SK-N-SH (cell line): ENCODE results near the gene DDX51. TPM values are rescaled to one million over a fixed set of nuclear protein-coding genes. Genes with fewer than 3 reads are reported as not detected.

Source experiments
- CTCF ChIA-PET: fragments of 300-600, 350-600 bp; formaldehyde crosslinking; extraction: SDS; loops from one replicate; lab custom pipeline; 2021; lab: Yijun Ruan, JAX
- POLR2A ChIA-PET: fragments of 350-600 bp; sonication (Branson Sonifier 250); formaldehyde crosslinking; extraction: SDS; loops from one replicate; lab custom pipeline; 2020; ENCODE audit warnings: antibody characterized with exemption, inconsistent platforms; lab: Yijun Ruan, JAX
- DNase-seq: peaks from one replicate; pipeline ENCODE4 v3.0.0; 2012
- H2AFZ ChIP-seq: fragments of 200-600 bp; sonication (generic); 2 replicates; pipeline ENCODE4 v1.8.1; 2016; ENCODE audit warnings: antibody characterized with exemption, mild to moderate bottlenecking, low read depth
- H3F3A ChIP-seq: fragments of 200-600 bp; sonication (generic); replicated peaks from 2 replicates; pipeline ENCODE3; 2016; ENCODE audit warnings: antibody characterized with exemption, mild to moderate bottlenecking; ENCODE audit not compliant: insufficient read depth
- H3K27ac ChIP-seq, 2 experiments: fragments of 200-500 bp in 1 of 2; fragments of 200-600 bp in 1 of 2; sonication (Bioruptor generic) in 1 of 2; sonication (generic), shearing (Covaris generic) in 1 of 2; 2 replicates each; pipeline versions ENCODE4 v1.5.1 to v1.6.1; 2014 to 2016; ENCODE audit warnings: low read depth in 2 of 2, inconsistent platforms in 1 of 2, low read length in 1 of 2, mild to moderate bottlenecking in 1 of 2, mixed read lengths in 1 of 2
- H3K27me3 ChIP-seq: fragments of 200-600 bp; sonication (generic), shearing (Covaris generic); 2 replicates; pipeline ENCODE4 v1.6.1; 2016; ENCODE audit warnings: mixed run types; ENCODE audit not compliant: insufficient read depth
- H3K36me3 ChIP-seq, 2 experiments: fragments of 200-500 bp in 1 of 2; fragments of 200-600 bp in 1 of 2; sonication (Bioruptor generic) in 1 of 2; sonication (generic) in 1 of 2; replicated peaks in 1 of 2; 2 replicates each; pipeline versions ENCODE3 to v1.5.1; 2014 to 2016; ENCODE audit warnings: low read length in 1 of 2, mild to moderate bottlenecking in 1 of 2; ENCODE audit not compliant: insufficient read depth in 2 of 2, control insufficient read depth in 1 of 2
- H3K4me1 ChIP-seq, 2 experiments: fragments of 200-500 bp in 1 of 2; fragments of 200-600 bp in 1 of 2; sonication (Bioruptor generic) in 1 of 2; sonication (generic), shearing (Covaris generic) in 1 of 2; 2 replicates each; pipeline versions ENCODE4 v1.5.1 to v1.6.1; 2014 to 2016; ENCODE audit warnings: low read depth in 1 of 2, low read length in 1 of 2, mixed run types in 1 of 2; ENCODE audit not compliant: insufficient read depth in 2 of 2, control insufficient read depth in 1 of 2
- H3K4me2 ChIP-seq: fragments of 200-600 bp; sonication (generic), shearing (Covaris generic); 2 replicates; pipeline ENCODE4 v1.6.1; 2017; ENCODE audit warnings: mixed run types
- H3K4me3 ChIP-seq, 2 experiments: fragments of 200-500 bp in 1 of 2; fragments of 200-600 bp in 1 of 2; sonication (Bioruptor generic) in 1 of 2; sonication (generic), shearing (Covaris generic) in 1 of 2; 2 replicates each; pipeline versions ENCODE4 v1.5.1 to v1.8.1; 2014 to 2016; ENCODE audit warnings: low read depth in 2 of 2, inconsistent platforms in 1 of 2, low read length in 1 of 2, mild to moderate bottlenecking in 1 of 2, mixed read lengths in 1 of 2, moderate library complexity in 1 of 2
- H3K79me2 ChIP-seq: fragments of 200-600 bp; sonication (generic); 2 replicates; pipeline ENCODE4 v1.8.1; 2017; ENCODE audit warnings: mild to moderate bottlenecking; ENCODE audit not compliant: insufficient read depth
- H3K9ac ChIP-seq: fragments of 200-600 bp; sonication (generic); 2 replicates; pipeline ENCODE4 v1.6.1; 2017; ENCODE audit warnings: mixed run types
- H3K9me2 ChIP-seq: fragments of 200-600 bp; sonication (generic); 2 replicates; pipeline ENCODE4 v1.6.1; 2017; ENCODE audit warnings: mixed run types
- H3K9me3 ChIP-seq: fragments of 200-600 bp; sonication (generic); 2 replicates; pipeline ENCODE4 v1.6.1; 2017; ENCODE audit warnings: mixed run types, mild to moderate bottlenecking, moderate library complexity
- H4K20me1 ChIP-seq: fragments of 200-600 bp; sonication (generic); 2 replicates; pipeline ENCODE4 v1.6.1; 2017; ENCODE audit warnings: mild to moderate bottlenecking, mixed run types; ENCODE audit not compliant: insufficient read depth
- CHD2 ChIP-seq: fragments of 150-350 bp; IDR thresholded peaks from 2 replicates; pipeline ENCODE4 v1.6.1; 2018; ENCODE audit warnings: low read length; ENCODE audit not compliant: partially characterized antibody
- ELF1 ChIP-seq: IDR thresholded peaks from 2 replicates; pipeline ENCODE4 v1.4.0; 2012
- FOSL2 ChIP-seq: IDR thresholded peaks from 2 replicates; pipeline ENCODE4 v1.4.0; 2012; ENCODE audit warnings: low read depth, mild to moderate bottlenecking, moderate library complexity, borderline replicate concordance
- GABPA ChIP-seq: IDR thresholded peaks from 2 replicates; pipeline ENCODE4 v1.4.0; 2012; ENCODE audit warnings: low read depth, mild to moderate bottlenecking
- MAX ChIP-seq: IDR thresholded peaks from 2 replicates; pipeline ENCODE4 v1.4.0; 2012; ENCODE audit warnings: low read depth
- MEF2A ChIP-seq: IDR thresholded peaks from 2 replicates; pipeline ENCODE4 v1.4.0; 2012; ENCODE audit warnings: low read depth, borderline replicate concordance
- MXI1 ChIP-seq: IDR thresholded peaks from 2 replicates; pipeline ENCODE4 v1.6.1; 2012; ENCODE audit warnings: mild to moderate bottlenecking, low read depth, low read length, improper control_type of control experiment
- NRF1 ChIP-seq: IDR thresholded peaks from 2 replicates; pipeline ENCODE4 v1.6.1; 2012; ENCODE audit warnings: low read depth, mild to moderate bottlenecking, low read length
- PBX3 ChIP-seq: IDR thresholded peaks from 2 replicates; pipeline ENCODE4; 2012
- RAD21 ChIP-seq: IDR thresholded peaks from 2 replicates; pipeline ENCODE4 v1.6.1; 2012; ENCODE audit warnings: mild to moderate bottlenecking, low read length
- RXRA ChIP-seq: IDR thresholded peaks from 2 replicates; pipeline ENCODE4 v1.4.0; 2012; ENCODE audit warnings: low read depth, mild to moderate bottlenecking, borderline replicate concordance
- TCF12 ChIP-seq: IDR thresholded peaks from 2 replicates; pipeline ENCODE4 v1.4.0; 2012
- USF2 ChIP-seq: fragments of 150-350 bp; IDR thresholded peaks from 2 replicates; pipeline ENCODE4 v1.6.1; 2017; ENCODE audit warnings: antibody characterized with exemption, low read length, low read depth, borderline replicate concordance
- WGBS: methylation state at CpG from one replicate; pipeline ENCODE4 v1.1.6; 2017; ENCODE audit warnings: low lambda C conversion rate; 5-methylcytosine and 5-hydroxymethylcytosine counted together
- polyA plus RNA-seq, 3 experiments: library from polyadenylated mRNA; depleted of rRNA; stranded (reverse); fragments of >200 nt; gene quantifications; 2 replicates each; pipeline ENCODE4 v1.2.3, GENCODE V29; 2012

DDX51 gene
- polyA plus RNA-seq, 1 of the 3 experiments (the other 2 are of a cell fraction) = 17.3 TPM

DNA sequence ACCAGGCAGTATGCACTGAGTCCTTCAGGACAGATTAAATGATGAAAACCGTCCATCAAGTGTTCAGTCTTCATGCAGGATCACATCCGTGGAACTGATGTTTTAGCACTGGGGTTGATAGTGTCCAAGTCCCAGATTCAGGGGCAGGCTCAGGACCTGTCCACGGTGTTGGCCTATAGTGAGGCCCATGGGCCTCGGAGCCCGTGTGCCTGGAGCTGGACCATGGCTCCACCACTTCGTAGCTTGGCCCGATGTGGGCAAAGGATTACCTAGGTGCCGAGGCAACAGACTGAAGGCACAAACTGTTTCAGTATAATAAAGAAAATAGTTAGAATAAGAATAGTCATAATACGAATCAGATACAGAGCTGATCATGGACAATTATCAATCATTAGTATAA, 41.8 kb downstream of the DDX51 start:
- peaks cover 23 to 32% of the 10 kb centered on the region in 2 experiments for H3K36me3 ChIP-seq
- no peaks in the 10 kb centered on the region for H3K4me1 ChIP-seq
- no peak overlapping the region for H3K9ac ChIP-seq
- CTCF ChIA-PET = no interaction called here
- 0 out of 2 replicates have a peak, but pooled peaks cover 8% of the 10 kb centered on the region for H4K20me1 ChIP-seq
- no peaks in the 10 kb centered on the region for H3F3A ChIP-seq
- no peaks in the 10 kb centered on the region for H3K9me3 ChIP-seq
- TF ChIP-seq NRF1 = no peak
- TF ChIP-seq GABPA = no peak
- TF ChIP-seq RAD21 = no peak
- no peak for TF ChIP-seq RXRA
- TF ChIP-seq MAX = no peak
- no peak for TF ChIP-seq CHD2
- no peak for TF ChIP-seq ELF1
- no peak for TF ChIP-seq MEF2A
- TF ChIP-seq USF2 = no peak
- TF ChIP-seq FOSL2 = no peak
- TF ChIP-seq PBX3 = no peak
- no peak overlapping the region for H2AFZ ChIP-seq
- POLR2A ChIA-PET = no interaction called here
- peaks cover 37% of the 10 kb centered on the region; the same call in 1 of the 2 replicates for H3K79me2 ChIP-seq
- no peak for DNase-seq
- H3K9me2 ChIP-seq = no peaks in the 10 kb centered on the region
- no peak overlapping the region for H3K27ac ChIP-seq
- WGBS = 94% methylated on average over 9 of the region's 9 CpGs
- H3K27me3 ChIP-seq = no peaks in the 10 kb centered on the region
- H3K4me2 ChIP-seq = no peak overlapping the region
- H3K4me3 ChIP-seq = no peak overlapping the region

DNA sequence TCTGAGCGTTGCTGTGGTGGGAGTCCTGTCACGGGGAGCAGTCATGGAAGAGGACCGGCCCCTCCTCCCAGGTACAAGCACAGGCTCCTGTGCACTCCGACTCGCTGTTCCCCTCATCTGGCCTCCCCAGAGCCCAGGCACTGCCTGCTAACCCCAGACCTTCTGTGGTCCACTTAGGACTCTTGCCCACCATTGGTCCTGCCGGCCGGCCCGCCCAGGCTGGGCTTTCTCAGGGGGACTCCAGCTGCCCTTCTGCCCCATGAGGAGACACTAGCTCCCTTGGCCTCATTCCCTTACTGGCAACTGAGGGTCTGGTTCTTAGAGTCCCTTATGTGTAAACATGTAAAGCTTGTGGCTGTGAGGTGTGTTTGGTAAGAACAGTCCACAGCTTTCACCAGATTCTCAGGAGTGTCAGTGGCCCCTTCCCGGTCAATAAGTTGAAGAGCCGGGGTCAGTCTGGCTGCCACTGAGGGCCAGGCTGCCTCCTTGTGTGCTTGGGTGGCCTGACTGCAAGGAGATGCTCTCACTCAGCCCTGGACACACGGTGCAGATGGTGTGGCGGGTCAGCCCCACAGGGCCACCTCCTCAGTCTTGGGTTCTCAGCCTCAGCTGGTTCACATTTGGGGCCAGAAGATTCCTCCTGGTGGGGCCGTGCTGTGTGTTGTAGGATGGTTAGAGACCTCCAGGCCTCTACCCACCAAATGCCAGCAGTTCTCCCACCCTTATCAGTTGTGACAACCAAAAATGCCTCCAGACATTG, 43.6 kb downstream of the DDX51 start:
- no peaks in the 10 kb centered on the region for H3K9me3 ChIP-seq

More for the DNA sequence above, 43.6 kb downstream of the DDX51 start:
- Histone ChIP-seq H3K27ac (no peak overlapping the region), H3K27me3 (no peaks in the 10 kb centered on the region), H3K79me2 (peaks cover 50% of the 10 kb centered on the region; the same call in 1 of the 2 replicates), H3K4me1 (no peaks in the 10 kb centered on the region), H3K36me3 (peaks cover 19 to 27% of the 10 kb centered on the region in 2 experiments), H2AFZ (no peak overlapping the region), H4K20me1 (0 out of 2 replicates have a peak, but pooled peaks cover 8% of the 10 kb centered on the region), H3K9me2 (no peaks in the 10 kb centered on the region), H3K4me3 (no peak overlapping the region), H3F3A (no peaks in the 10 kb centered on the region), H3K4me2 (no peak overlapping the region), H3K9ac (no peak overlapping the region)
- CTCF ChIA-PET = no interaction called here
- POLR2A ChIA-PET = no interaction called here
- 98% methylated on average over 8 of the region's 13 CpGs for WGBS
- TF ChIP-seq MXI1 (no peak), MAX (no peak), TCF12 (no peak), CHD2 (no peak)
- no peak for DNase-seq
